ENCODE results near the gene IL16.
"Not testable (repeated sequence)": the region's sequence is repeated elsewhere in the genome, so short reads cannot be mapped to it uniquely, and the experiment has no call there.

IL16 gene

GRCh38 chr15:81316267-81316666, 119.6 kb downstream of the IL16 start:
- no peak for DNase-seq

DNA sequence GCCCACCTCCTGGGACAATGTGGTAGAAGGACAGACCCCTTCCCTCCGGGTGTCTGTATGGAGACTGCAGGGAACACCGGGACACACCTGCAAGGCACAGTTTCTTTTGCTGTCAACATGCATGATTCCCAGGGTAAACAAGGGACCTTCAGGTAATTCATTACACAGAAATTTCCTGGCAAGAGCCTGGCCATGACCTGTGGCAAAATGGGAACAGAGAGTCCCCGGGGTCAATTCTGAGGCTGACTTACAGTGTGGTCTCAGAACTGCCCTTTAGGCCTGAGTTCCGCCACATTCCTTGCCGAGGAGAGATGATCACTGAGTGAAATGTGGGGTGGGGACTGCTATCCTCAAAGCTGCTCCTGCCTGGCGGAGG, 121.0 kb downstream of the IL16 start:
- no peak for DNase-seq

DNA sequence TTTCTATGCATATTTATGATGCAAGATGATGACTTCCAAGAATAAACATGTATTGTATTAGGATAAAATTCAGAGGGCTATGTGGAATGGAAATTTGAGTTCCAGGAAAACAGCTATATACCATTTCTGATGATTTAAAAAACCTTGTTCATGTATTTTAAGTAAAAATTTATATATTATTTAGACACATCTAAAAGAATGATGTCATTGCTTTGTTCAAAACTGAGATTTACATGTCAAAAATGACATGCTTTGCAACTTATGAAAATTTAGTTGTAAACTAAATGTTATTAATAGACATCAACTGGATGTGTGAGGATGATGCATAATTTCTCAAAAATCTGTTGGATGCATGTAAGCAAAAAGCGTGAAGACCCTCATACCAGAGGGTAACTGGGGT, 125.0 kb downstream of the IL16 start:
- no peak for DNase-seq

GRCh38 chr15:81322676-81323253, 126.1 kb downstream of the IL16 start:
- DNase-seq, result no peak

DNA sequence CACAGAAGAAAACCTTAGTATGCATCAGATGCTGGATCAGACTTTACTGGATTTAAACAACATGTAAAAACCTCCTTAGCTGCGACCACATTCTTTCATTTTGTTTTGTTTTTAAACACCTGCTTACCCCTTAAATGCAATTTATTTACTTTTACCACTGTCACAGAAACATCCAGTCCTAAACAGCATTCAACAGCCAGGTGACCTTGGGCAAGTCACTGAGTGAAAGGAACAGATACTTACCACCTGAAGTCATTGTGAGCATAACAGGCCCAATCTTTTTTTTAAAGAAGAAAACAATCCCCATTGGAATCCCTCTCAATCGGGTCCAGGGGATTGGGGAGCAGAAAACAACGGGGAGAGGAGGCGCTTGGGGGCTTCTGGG, 126.9 kb downstream of the IL16 start:
- no peak for DNase-seq

- DNase-seq, result peak; percentile 70
Measured at GRCh38 chr15:81323944-81324881, 127.5 kb downstream of the IL16 start, which contains the start of gene STARD5. STARD5 (minus strand) TSS chr15:81324141; CDS start chr15:81324099, 42 bp downstream.

GRCh38 chr15:81326466-81327212, 130.0 kb downstream of the IL16 start:
- no peak for DNase-seq

GRCh38 chr15:81327516-81327915, 130.8 kb downstream of the IL16 start:
- no peak for DNase-seq

GRCh38 chr15:81329446-81329845, 132.8 kb downstream of the IL16 start:
- no peak for DNase-seq

GRCh38 chr15:81330366-81331090, 133.8 kb downstream of the IL16 start:
- no peak for DNase-seq

GRCh38 chr15:81331141-81331540, 134.5 kb downstream of the IL16 start:
- not testable (repeated sequence) for DNase-seq

DNA sequence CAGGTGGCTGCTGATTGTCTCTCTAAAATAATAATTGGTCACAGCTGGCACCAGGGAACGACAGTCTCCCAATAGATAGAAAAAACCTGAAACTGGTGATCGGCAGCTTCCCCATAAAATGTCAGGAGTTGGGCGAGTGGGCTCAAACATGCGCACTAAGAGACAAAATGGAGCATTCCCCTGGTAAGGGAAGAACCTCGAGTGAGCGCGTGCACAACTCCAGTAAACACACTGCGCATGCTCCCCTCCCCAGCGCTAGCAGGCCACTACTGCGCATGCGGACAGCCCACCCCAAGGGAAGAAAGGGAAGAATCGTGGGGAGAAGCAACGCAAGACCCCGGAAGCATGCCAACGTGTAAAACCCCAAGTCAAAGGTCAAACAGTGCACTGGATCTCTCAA, 134.9 kb downstream of the IL16 start:
- no peak for DNase-seq

- DNase-seq, result no peak
Measured at GRCh38 chr15:81332326-81332725, 135.6 kb downstream of the IL16 start.

DNA sequence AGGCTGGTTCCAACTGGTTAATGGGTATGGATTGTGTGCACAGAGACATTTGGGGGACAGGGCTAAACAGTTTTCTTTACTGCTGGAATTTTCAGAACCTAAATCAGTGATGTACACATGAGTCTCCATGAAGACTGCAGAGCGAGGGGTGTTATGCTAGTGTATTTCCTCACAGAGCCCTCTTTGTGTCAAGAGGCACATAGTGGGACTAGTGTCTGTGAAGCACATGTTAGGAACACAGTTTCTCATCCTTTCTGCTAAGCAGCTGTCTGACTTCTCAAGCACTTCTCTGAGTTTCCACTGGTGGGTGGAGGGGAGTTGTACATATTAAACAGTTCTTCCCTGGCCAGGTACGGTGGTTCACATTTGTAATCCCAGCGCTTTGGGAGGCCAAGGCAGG, 136.7 kb downstream of the IL16 start:
- no peak for DNase-seq

GRCh38 chr15:81334768-81335435, 138.2 kb downstream of the IL16 start:
- DNase-seq, result no peak

DNA sequence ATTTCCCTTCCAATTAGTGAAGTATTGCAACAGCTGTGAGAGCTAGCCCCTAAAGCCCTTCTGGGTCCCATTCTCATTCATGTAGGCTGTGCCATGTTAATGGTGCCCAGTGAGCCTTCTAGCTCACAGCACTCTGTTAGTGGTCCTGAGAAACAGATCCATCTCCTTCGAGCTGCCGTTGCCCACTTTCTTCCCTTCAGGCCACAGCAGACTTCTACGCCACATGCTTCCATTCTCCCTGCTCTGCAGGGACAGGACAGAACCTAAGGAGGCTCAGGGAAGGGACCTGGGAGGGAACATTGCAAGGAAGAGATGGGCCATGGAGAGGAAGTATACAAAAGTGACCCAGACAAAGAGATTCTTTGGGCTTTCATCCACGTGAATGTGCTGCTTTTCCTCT, 139.0 kb downstream of the IL16 start:
- no peak for DNase-seq

DNA sequence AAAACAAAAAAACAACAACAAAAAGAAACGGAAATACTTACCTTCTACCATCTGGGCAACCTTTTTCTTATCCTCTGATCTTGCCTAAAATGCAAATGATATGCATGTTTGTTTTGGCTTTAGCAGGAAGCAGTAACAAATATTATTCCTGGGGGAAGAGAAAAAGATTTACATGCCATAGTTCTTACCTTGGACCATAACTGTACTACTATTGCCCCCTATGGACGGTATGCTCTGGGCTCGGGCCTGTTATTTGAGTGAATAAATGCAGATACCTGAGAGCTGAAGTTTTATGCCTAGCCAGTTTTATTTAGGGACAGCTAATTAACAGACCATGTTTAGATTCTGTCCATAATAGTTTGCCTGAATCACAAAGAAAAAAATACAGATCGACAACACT, 139.9 kb downstream of the IL16 start:
- DNase-seq, result no peak

DNA sequence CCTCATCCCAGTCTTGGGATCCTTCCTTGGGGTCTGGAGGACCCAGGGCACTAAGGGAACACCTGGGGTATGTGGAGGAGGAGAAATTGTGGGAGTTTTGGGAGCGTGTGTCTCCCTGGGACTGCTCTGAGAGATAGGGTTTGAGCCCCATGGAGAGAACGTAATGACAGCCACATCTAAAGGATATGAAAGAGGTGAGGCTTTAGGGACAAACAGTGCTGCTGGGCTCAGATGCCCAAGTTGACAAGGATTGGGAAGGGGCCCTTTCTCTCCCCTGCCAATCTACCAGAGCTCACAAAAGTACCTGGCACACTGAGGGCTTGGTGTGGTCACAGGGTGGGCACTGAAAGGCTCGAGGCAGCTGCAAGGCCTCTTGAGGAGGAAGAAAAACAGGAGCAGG, 140.6 kb downstream of the IL16 start:
- DNase-seq, result no peak

DNA sequence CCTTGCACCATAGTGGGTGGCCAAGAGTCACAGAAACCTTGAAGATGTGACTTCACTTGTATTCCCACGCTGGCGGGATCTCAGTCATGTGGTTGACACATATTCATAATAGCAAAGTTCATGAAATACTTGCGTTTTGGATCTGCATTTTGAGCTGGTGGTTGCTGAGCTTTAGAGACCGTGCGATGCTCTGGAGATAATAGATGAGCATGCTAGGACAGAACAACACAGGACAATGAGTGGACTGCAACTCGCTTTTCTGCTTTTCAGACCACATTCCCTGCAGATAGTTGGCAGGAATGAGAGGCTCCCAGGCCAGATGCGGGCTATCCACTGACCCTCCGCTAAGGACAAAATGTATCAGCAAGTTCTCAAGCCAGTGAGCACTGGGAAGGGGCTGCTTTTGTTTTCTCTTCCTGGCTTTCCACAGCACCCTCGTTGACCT, 141.1 kb downstream of the IL16 start:
- no peak for DNase-seq

- no peak for DNase-seq
Measured at GRCh38 chr15:81338170-81339007, 141.7 kb downstream of the IL16 start.

DNA sequence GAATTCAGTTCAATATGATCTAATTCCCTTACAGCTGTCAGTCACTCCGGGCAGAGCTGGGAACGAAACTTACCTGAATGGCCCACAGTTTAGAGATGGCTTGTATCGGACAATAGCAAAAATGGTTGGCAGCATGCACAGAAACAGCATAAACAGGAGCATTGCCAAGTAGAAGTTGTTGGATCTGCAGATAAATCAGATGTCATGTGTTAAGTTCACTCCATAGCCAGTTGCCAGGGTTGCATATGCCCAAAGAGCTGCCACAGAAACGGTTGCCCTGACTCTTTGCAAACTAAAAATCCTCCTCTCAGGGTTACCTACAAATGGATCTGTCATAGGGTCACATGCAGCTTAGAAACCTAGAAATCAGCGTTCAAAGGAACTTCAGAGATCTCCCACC, 142.6 kb downstream of the IL16 start:
- DNase-seq, result no peak

Measured in NCI-H1436 treated with DMSO at 0.1 percent for 48 hours (cell line).